ENCODE data around the gene DNMBP. TPM values are rescaled to one million over a fixed set of nuclear protein-coding genes. Genes with fewer than 3 reads are reported as not detected.

The DNMBP gene
- total and polyA plus RNA-seq, 2 donors (not counting 3 experiments of a cell fraction or from before 2014, with no cell fraction given) = 32.0 to 53.4 TPM

DNA sequence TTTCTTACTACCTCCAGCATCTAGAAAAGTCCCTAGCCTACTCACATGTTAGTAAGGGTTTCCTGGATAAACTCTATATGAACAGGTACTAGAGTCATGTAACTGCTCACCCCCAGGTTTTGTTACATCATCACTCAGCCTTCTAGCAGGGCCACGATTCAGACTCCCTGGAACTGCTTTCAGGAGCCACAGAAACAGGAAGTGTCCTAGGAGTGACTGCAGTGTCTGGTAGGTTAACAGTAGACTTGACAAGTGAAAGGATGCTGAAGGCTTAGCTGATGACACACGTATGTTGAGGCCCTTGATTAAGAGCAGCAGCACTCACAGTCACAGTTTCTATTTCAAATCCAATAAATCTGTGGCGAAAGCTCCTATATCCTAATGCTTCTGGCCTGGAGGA lies 101.2 kb downstream of the DNMBP start:
- CTCF ChIA-PET = interaction anchor here (1.4 to 5.5 kb wide), 7 partner anchors 12 to 138 kb away, joined by 7 to 113 read pairs (median 17); partner anchors contain the start of gene DNMBP
- H3K9me3 ChIP-seq (replicated peaks; ENCODE audit: control insufficient read depth, insufficient read depth, low read length) = no peaks in the 10 kb centered on the region
- H3K4me2 ChIP-seq (ENCODE audit: insufficient read depth, low read length) = no peak overlapping the region
- POLR2A ChIA-PET = interaction anchor here (1.0 to 2.3 kb wide), 2 partner anchors 19 to 56 kb away, joined by 3 to 5 read pairs; no protein-coding TSS in a partner anchor
- FAIRE-seq (no peak), DNase-seq (ENCODE audit: low read depth, low spot score) (no peak)
- no peak overlapping the region for H3K9ac ChIP-seq (replicated peaks; ENCODE audit: extremely low read depth, insufficient read depth, low read length)
- H3K9me1 ChIP-seq (replicated peaks; ENCODE audit: control insufficient read depth, extremely low read depth, insufficient read depth, low read length) = no peaks in the 10 kb centered on the region
- no TSS peak for BruUV-seq (replicated peaks)
- no peak overlapping the region for H3K4me3 ChIP-seq (replicated peaks in 1 of 3; ENCODE audit: insufficient read depth in 1 of 3, low read depth in 1 of 3, low read length in 3 of 3)
- peaks cover 27% of the 10 kb centered on the region for H3K4me1 ChIP-seq (ENCODE audit: control insufficient read depth, extremely low read depth, insufficient read depth, low read length)
- no peak overlapping the region for H2AFZ ChIP-seq (ENCODE audit: low read depth, low read length)
- TF ChIP-seq, protein P1, sequence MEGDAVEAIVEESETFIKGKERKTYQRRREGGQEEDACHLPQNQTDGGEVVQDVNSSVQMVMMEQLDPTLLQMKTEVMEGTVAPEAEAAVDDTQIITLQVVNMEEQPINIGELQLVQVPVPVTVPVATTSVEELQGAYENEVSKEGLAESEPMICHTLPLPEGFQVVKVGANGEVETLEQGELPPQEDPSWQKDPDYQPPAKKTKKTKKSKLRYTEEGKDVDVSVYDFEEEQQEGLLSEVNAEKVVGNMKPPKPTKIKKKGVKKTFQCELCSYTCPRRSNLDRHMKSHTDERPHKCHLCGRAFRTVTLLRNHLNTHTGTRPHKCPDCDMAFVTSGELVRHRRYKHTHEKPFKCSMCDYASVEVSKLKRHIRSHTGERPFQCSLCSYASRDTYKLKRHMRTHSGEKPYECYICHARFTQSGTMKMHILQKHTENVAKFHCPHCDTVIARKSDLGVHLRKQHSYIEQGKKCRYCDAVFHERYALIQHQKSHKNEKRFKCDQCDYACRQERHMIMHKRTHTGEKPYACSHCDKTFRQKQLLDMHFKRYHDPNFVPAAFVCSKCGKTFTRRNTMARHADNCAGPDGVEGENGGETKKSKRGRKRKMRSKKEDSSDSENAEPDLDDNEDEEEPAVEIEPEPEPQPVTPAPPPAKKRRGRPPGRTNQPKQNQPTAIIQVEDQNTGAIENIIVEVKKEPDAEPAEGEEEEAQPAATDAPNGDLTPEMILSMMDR (IDR thresholded peaks at IDR 0.05; ENCODE audit: extremely low read depth in 1 of 2, insufficient read depth in 1 of 2, low read depth in 1 of 2, low read length in 2 of 2) = no peak
- TF ChIP-seq FOS (IDR thresholded peaks at IDR 0.05; ENCODE audit: borderline replicate concordance, insufficient read depth, low read length) = no peak
- TF ChIP-seq POLR2AphosphoS5 (IDR thresholded peaks at IDR 0.05; ENCODE audit: insufficient read depth, low read depth, low read length) = no peak
- TF ChIP-seq JUN (IDR thresholded peaks at IDR 0.05; ENCODE audit: borderline replicate concordance, insufficient read depth, insufficient read length, low read depth) = no peak
- TF ChIP-seq EZH2 (IDR thresholded peaks at IDR 0.05; ENCODE audit: borderline replicate concordance, low read depth, low read length, severe bottlenecking) = no peak
- TF ChIP-seq, protein P2, sequence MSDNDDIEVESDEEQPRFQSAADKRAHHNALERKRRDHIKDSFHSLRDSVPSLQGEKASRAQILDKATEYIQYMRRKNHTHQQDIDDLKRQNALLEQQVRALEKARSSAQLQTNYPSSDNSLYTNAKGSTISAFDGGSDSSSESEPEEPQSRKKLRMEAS (IDR thresholded peaks at IDR 0.05; ENCODE audit: insufficient read depth, insufficient read length) = no peak
- no peak for TF ChIP-seq MYC (IDR thresholded peaks at IDR 0.05; ENCODE audit: low read depth, low read length)
- TF ChIP-seq POLR2A (IDR thresholded peaks at IDR 0.05; ENCODE audit: low read depth, low read length) = no peak
- no peak for TF ChIP-seq GATA2 (IDR thresholded peaks at IDR 0.05; ENCODE audit: insufficient read depth, insufficient read length, low read depth, low read length)
- no peak overlapping the region for H3K27ac ChIP-seq (ENCODE audit: insufficient read depth, low read depth, low read length)
- intact Hi-C loops (cut with micrococcal nuclease) = no loop called here
- no peaks in the 10 kb centered on the region for H4K20me1 ChIP-seq (replicated peaks; ENCODE audit: control insufficient read depth, extremely low read depth, insufficient read depth, low read length)
- dilution Hi-C loops (cut with MboI; ENCODE audit: extremely low pct_ligation_motif_present, low sequenced_read_pairs) = no loop called here
- peaks cover 33 to 40% of the 10 kb centered on the region in 2 experiments for H3K36me3 ChIP-seq (ENCODE audit: control insufficient read depth in 2 of 2, extremely low read depth in 1 of 2, insufficient read depth in 2 of 2, low read length in 2 of 2)
- H3K27me3 ChIP-seq (ENCODE audit: control insufficient read depth in 2 of 2, insufficient read depth in 2 of 2, low read length in 2 of 2) = no peaks in the 10 kb centered on the region
- H3K79me2 ChIP-seq (ENCODE audit: control insufficient read depth, insufficient read depth, low read length) = peaks cover 82% of the 10 kb centered on the region

Data from endothelial cell of umbilical vein (primary cell).